Suprapubic skin (tissue), 4 donors: ENCODE measurements around the gene CHN1. TPM values are rescaled to one million over a fixed set of nuclear protein-coding genes. Genes with fewer than 3 reads are reported as not detected.

Experiments
- DNase-seq, 2 donors: peaks; one replicate each; pipeline ENCODE4 v3.0.0-alpha.2; 2019; ENCODE audit warnings: low spot score in 2 of 2
- H3K27ac ChIP-seq: fragments of 200-600 bp; sonication (generic); one replicate; pipeline ENCODE4 v1.5.1; 2019
- H3K27me3 ChIP-seq: fragments of 200-600 bp; sonication (generic); one replicate; pipeline ENCODE4 v1.5.1; 2019
- H3K36me3 ChIP-seq: fragments of 200-600 bp; sonication (generic); one replicate; pipeline ENCODE4 v1.5.1; 2019
- H3K4me1 ChIP-seq: fragments of 200-600 bp; sonication (generic); one replicate; pipeline ENCODE4 v1.5.1; 2019
- H3K4me3 ChIP-seq: fragments of 200-600 bp; sonication (generic); one replicate; pipeline ENCODE4 v1.5.1; 2019; ENCODE audit warnings: mild to moderate bottlenecking
- H3K9me3 ChIP-seq: fragments of 200-600 bp; sonication (generic); one replicate; pipeline ENCODE4 v1.5.1; 2019
- EP300 ChIP-seq: sonication (generic); formaldehyde crosslinking; IDR thresholded peaks from one replicate; pipeline ENCODE4 v1.6.1; 2017; ENCODE audit warnings: antibody characterized with exemption
- POLR2A ChIP-seq, 2 donors: fragments of 450-650 bp; IDR thresholded peaks; one replicate each; pipeline ENCODE4 v1.6.1; 2017; ENCODE audit warnings: antibody characterized with exemption in 2 of 2, mild to moderate bottlenecking in 2 of 2, moderate library complexity in 2 of 2
- POLR2AphosphoS5 ChIP-seq, 3 donors: sonication (generic); formaldehyde crosslinking; IDR thresholded peaks; one replicate each; pipeline ENCODE4 v1.6.1; 2017; ENCODE audit warnings: antibody characterized with exemption in 3 of 3
- WGBS: methylation state at CpG from one replicate; pipeline ENCODE4 v1.1.5; 2018; 5-methylcytosine and 5-hydroxymethylcytosine counted together
- total RNA-seq, 4 donors: library from RNA; depleted of rRNA; stranded (reverse); fragments of >200 nt; gene quantifications; one replicate each; pipeline ENCODE4 v1.1.0, GENCODE V29; 2016
- TF ChIP-seq, protein P1 (sequence below), 2 donors: fragments of 200-600 bp in 1 of 2; fragments of 450-650 bp in 1 of 2; sonication (generic) in 1 of 2; IDR thresholded peaks; one replicate each; pipeline ENCODE4 v1.5.1; 2016 to 2019; ENCODE audit warnings: antibody characterized with exemption in 2 of 2, mild to moderate bottlenecking in 1 of 2, moderate library complexity in 1 of 2

The CHN1 gene
- total RNA-seq, 4 donors from 2014 or later: 1.6 to 4.9 (median 3.6) TPM

GRCh38 chr2:175039031-175039430 lies 33.9 kb upstream of the CHN1 start:
- no peaks in the 10 kb centered on the region for H3K4me1 ChIP-seq
- TF ChIP-seq POLR2A (IDR thresholded peaks at IDR 0.05): no peak
- TF ChIP-seq, protein P1, sequence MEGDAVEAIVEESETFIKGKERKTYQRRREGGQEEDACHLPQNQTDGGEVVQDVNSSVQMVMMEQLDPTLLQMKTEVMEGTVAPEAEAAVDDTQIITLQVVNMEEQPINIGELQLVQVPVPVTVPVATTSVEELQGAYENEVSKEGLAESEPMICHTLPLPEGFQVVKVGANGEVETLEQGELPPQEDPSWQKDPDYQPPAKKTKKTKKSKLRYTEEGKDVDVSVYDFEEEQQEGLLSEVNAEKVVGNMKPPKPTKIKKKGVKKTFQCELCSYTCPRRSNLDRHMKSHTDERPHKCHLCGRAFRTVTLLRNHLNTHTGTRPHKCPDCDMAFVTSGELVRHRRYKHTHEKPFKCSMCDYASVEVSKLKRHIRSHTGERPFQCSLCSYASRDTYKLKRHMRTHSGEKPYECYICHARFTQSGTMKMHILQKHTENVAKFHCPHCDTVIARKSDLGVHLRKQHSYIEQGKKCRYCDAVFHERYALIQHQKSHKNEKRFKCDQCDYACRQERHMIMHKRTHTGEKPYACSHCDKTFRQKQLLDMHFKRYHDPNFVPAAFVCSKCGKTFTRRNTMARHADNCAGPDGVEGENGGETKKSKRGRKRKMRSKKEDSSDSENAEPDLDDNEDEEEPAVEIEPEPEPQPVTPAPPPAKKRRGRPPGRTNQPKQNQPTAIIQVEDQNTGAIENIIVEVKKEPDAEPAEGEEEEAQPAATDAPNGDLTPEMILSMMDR (IDR thresholded peaks at IDR 0.05): no peak
- no peak for TF ChIP-seq EP300
- TF ChIP-seq POLR2AphosphoS5 (IDR thresholded peaks at IDR 0.05): no peak
- no peak overlapping the region for H3K27ac ChIP-seq
- 87% methylated on average over 5 of the region's 5 CpGs for WGBS
- H3K27me3 ChIP-seq: no peaks in the 10 kb centered on the region
- H3K36me3 ChIP-seq: no peaks in the 10 kb centered on the region
- no peak for DNase-seq
- H3K4me3 ChIP-seq: no peak overlapping the region
- no peaks in the 10 kb centered on the region for H3K9me3 ChIP-seq

DNA sequence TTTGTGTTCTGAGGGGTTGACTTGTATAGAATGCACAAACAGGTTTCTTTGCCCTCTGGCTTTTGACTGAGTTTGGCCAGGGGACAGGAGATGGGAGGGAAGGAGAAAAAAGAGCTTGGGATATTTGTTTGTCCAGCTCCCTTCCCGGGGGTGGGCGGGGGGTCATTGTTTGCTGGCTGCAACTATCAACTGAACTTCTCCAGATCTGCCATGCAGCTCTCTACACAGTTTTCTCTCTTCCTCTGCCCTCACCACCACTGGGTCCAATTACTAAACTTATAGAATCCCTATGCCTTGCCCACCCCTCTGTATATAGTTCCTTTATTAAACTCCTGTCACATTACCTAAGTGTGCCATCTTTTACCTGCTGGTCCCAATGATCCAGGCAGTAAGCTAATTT lies 32.8 kb upstream of the CHN1 start:
- no peak for DNase-seq
- Histone ChIP-seq H3K9me3 (no peaks in the 10 kb centered on the region), H3K27ac (no peak overlapping the region), H3K36me3 (no peaks in the 10 kb centered on the region), H3K4me1 (no peaks in the 10 kb centered on the region), H3K27me3 (no peaks in the 10 kb centered on the region), H3K4me3 (no peak overlapping the region)
- WGBS: 91% methylated on average over 2 of the region's 2 CpGs
- TF ChIP-seq POLR2A (IDR thresholded peaks at IDR 0.05): no peak
- TF ChIP-seq, protein P1 (IDR thresholded peaks at IDR 0.05): no peak

GRCh38 chr2:175036582-175037018 lies 31.4 kb upstream of the CHN1 start:
- no peaks in the 10 kb centered on the region for H3K27me3 ChIP-seq
- no peak overlapping the region for H3K27ac ChIP-seq
- no peak for DNase-seq
- no peak overlapping the region for H3K4me3 ChIP-seq
- no peaks in the 10 kb centered on the region for H3K9me3 ChIP-seq
- H3K36me3 ChIP-seq: no peaks in the 10 kb centered on the region
- 65% methylated on average over 5 of the region's 5 CpGs for WGBS
- no peaks in the 10 kb centered on the region for H3K4me1 ChIP-seq
- TF ChIP-seq POLR2A (IDR thresholded peaks at IDR 0.05) (no peak), POLR2AphosphoS5 (IDR thresholded peaks at IDR 0.05) (no peak), EP300 (no peak)
- TF ChIP-seq, protein P1 (IDR thresholded peaks at IDR 0.05): no peak

- Histone ChIP-seq H3K27ac (no peak overlapping the region), H3K4me1 (no peaks in the 10 kb centered on the region), H3K4me3 (no peak overlapping the region), H3K9me3 (no peaks in the 10 kb centered on the region), H3K27me3 (no peaks in the 10 kb centered on the region), H3K36me3 (no peaks in the 10 kb centered on the region)
- 74% methylated on average over 3 of the region's 3 CpGs for WGBS
- no peak for DNase-seq
- TF ChIP-seq EP300 (no peak), POLR2AphosphoS5 (IDR thresholded peaks at IDR 0.05) (no peak), POLR2A (IDR thresholded peaks at IDR 0.05) (no peak)
- TF ChIP-seq, protein P1 (IDR thresholded peaks at IDR 0.05): no peak
Observed at GRCh38 chr2:175035806-175036205, 30.6 kb upstream of the CHN1 start.

DNA sequence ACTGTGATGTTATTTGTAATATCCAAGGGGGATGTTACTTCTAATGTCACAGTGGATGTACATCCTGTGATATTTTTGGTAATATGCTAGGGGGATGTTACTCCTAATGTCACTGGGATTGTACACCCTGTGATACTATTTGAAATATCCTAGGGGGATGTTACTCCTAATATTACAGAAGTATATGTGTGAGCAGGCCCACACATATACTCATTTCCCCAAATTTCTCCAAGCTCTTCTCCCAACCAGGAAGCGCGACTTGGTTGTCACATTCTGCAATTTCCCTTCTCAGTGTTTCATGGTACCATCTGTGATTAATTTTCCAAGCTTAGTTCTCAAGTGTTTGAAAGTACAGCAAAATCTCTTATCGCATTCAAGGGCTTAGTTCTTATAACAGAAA lies 29.5 kb upstream of the CHN1 start:
- TF ChIP-seq POLR2AphosphoS5 (IDR thresholded peaks at IDR 0.05): no peak
- TF ChIP-seq EP300: no peak
- Histone ChIP-seq H3K36me3 (no peaks in the 10 kb centered on the region), H3K27me3 (no peaks in the 10 kb centered on the region), H3K27ac (no peak overlapping the region), H3K9me3 (no peaks in the 10 kb centered on the region), H3K4me3 (no peak overlapping the region), H3K4me1 (no peaks in the 10 kb centered on the region)
- WGBS: 96% methylated on average over 3 of the region's 3 CpGs
- no peak for DNase-seq
